GM19025 (cell line): Measurements from ENCODE around the gene ACTC1.
"Not testable (repeated sequence)": the region's sequence is repeated elsewhere in the genome, so short reads cannot be mapped to it uniquely, and the experiment has no call there.

ENCODE experiments used
- ATAC-seq: cut with Tn5 transposase; IDR thresholded peaks from one replicate; pipeline ENCODE4 v1.9.1; 2021; ENCODE audit warnings: mild to moderate bottlenecking, low read depth, moderate library complexity; ENCODE audit not compliant: unreplicated experiment

Gene ACTC1

DNA sequence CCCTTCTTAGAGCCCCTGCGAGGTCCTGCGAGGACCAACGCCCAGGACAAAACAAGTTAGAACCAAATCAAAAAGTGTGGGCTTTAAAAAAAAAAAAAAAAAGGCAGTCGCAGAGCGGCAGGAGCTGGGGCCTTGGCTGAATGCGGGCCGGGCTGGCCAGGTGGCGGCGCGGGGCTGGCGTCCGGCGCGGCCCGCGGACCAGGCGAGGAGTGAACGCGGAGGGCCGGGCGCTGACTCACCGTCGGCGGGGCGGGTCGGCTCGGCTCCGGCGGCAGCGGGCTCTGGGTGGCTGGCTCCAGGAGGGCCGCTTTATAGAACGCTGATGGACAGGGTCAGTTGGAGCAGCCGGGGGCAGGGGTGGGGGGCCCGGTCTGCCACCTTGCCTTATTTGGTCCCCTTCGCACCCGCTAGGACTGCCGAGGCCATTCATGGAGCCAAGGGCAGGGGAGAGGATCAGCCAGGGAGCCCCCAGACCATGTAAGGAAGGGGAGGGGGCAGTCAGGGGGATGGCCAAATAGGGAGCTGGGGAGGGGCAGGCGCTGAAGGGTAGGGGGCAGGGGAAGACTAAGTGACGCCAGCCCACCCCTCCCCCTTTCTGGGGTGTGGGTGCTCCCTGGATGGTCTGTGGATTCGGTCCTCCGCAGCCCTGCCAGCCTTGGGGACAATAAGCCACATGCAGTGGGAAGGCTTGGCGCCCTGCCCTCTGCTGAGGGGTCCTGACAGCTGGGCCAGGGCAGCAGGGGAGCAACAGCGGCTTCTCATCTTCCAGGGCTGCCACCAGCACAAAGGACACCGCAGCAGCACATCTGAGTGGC, at the start of gene ACTC1:
Gene ACTC1 (minus strand): TSS at position 283 of the 815 bp plus-strand sequence. CDS start 741 bp downstream, outside the sequence.
- no peak for ATAC-seq

GRCh38 chr15:34841262-34841725, 45.9 kb upstream of the ACTC1 start:
- no peak for ATAC-seq

DNA sequence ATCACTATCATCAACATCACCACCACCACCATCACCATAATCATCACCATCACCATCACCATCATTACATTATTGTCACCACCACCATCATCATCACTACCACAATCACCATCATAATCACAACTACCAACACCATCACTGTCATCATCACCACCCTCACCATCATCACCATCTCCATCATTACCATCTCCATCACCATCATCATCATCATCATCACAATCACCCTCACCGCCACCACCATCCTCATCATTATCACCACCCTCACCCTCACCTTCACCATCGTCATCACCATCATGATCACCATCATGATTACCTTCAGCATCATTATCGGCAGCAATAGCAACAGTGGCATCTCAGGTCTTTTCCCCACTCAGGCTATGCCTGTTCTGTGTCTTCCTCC, 42.9 kb upstream of the ACTC1 start:
- no peak for ATAC-seq

GRCh38 chr15:34837246-34838016, 42.1 kb upstream of the ACTC1 start:
- no peak for ATAC-seq

- no peak for ATAC-seq
Observed at GRCh38 chr15:34828145-34828911, 33.0 kb upstream of the ACTC1 start.

- no peak for ATAC-seq
Observed at GRCh38 chr15:34821831-34822230, 26.5 kb upstream of the ACTC1 start.

DNA sequence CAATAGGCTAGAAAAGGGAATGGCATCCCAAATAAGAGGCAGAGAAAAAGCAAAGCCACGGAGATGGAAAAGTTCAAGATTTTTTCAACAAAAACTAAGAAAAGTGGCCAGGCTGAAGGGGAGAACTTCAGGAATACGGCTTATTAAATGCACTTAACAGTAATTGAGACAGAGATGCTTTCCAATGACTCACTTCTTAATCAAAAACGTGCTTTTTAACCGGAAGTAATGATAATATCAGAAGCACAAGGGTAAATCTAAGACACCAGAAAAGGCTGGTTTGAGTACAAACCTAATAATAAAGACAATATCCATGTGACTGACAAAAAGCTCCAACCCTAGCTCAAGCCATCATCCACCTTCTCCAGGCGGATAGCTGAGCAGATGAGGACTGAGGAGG, 24.8 kb upstream of the ACTC1 start:
- no peak for ATAC-seq

DNA sequence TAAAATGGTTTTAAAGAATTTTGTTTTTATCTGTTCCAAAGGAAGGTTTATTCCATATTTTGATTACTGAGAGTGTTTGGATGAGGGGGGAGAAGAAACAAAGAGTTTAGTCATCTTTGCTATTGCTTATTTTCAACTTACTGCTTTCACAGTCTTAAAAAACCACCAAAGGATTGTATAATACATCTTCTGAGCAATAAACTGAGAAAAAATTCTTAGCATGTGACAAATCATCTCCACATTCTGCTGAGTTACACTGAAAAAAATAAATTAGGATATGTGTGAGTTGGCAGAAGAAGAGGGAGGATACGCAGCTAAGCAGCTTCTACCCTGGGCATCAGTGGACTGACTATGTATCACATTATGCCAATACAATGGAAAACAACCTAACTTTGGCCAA, 23.2 kb upstream of the ACTC1 start:
- no peak for ATAC-seq

DNA sequence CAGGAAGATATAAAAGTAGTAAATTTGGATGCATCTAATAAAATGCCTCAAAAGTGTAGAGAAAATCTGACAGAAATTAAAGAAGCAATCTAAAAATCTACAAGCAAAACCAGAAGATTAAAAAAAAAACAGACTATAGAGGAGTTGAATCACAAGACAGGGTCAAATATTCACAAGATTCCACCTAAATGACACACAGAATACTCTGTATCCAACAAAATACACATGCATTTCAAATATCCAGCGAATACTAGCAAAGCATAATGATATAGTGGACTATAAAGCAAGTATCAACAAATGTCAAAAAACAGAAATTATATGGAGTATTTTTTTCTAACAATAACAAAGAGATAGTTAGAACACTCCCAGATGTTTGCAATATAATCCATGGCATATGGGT, 20.5 kb upstream of the ACTC1 start:
- no peak for ATAC-seq

GRCh38 chr15:34813446-34814190, 18.3 kb upstream of the ACTC1 start:
- ATAC-seq = no peak

DNA sequence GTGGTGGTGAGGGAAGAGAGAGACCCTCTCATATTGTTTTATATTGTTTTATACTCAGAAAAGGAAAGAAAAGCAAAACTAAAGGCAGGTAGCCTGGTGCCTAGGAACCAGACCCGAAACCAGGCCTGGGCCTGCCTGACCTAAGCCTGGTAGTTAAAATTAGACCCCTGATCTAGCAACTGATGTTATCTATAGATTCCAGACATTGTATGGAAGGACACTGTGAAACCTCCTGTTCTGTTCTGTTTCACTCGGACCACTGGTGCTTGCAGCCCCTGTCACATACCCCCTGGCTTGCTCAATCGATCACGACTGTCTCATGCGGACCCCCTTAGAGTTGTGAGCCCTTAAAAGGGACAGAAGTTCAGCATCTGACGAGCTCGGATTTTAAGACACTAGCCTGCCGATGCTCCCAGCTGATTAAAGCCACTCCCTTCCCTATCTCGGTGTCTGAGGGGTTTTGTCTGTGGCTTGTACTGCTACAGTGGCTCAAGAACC, 17.6 kb upstream of the ACTC1 start:
- not testable (repeated sequence) for ATAC-seq

- no peak for ATAC-seq
Observed at GRCh38 chr15:34812369-34812768, 17.0 kb upstream of the ACTC1 start.

- no peak for ATAC-seq
Observed at GRCh38 chr15:34810443-34811129, 15.2 kb upstream of the ACTC1 start.

GRCh38 chr15:34809186-34809585, 13.8 kb upstream of the ACTC1 start:
- ATAC-seq = no peak

DNA sequence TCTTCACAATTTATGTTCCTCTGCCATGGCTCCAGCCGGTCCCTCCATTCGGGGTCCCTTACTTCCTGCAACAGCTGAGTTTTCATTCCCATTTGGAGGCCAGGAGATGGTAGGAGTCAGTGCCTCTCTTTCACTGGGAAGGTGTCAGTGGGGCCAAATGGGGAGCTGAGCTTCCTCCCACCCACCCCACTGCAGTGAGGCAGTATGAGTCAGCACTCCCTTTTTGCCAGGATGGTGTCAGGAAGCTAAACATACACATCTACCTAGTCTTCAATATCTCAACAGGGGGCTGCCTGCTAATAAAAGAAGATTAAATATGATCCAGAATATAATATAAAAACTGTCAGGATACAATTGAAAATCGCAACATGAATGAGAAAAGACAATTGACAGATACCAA, 12.7 kb upstream of the ACTC1 start:
- ATAC-seq = no peak

- not testable (repeated sequence) for ATAC-seq
Observed at GRCh38 chr15:34807241-34807640, 11.9 kb upstream of the ACTC1 start.

GRCh38 chr15:34804776-34805175, 9.4 kb upstream of the ACTC1 start:
- no peak for ATAC-seq

GRCh38 chr15:34804113-34804512, 8.8 kb upstream of the ACTC1 start:
- ATAC-seq = no peak
